ENCODE data around the gene ANKRD13A.
"Not testable (repeated sequence)": the region's sequence is repeated elsewhere in the genome, so short reads cannot be mapped to it uniquely, and the experiment has no call there.

ANKRD13A gene

DNA sequence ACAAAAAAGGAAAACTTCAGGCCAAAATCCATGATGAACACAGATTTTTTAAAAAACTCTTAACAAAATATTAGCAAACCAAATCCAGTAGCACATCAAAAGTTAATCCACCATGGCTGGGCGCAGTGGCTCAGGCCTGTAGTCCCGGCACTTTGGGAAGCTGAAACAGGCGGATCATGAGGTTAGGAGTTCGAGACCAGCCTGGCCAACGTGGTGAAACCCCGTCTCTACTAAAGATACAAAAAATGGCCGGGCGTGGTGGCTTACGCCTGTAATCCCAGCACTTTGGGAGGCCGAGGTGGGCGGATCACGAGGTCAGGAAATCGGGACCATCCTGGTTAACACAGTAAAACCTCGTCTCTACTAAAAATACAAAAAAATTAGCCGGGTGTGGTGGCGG, 13.0 kb upstream of the ANKRD13A start:
- DNase-seq: not testable (repeated sequence)

DNA sequence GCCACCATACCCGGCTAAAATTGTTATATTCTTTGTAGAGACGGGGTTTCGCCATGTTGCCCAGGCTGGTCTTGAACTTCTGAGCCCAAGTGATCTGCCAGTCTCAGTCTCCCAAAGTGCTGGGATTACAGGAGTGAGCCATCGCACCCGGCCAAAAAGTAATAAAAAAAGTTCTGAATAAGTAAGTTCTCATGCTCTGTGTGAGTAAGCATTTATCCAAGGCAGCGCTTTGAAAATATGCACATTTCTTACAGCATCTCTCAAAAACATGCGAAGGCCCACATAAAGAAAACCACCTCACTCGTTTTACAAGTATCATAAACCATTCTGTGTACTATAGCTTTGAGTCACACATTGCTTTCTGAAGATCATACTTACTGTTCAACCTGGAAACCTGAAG, 11.6 kb upstream of the ANKRD13A start:
- no peak for DNase-seq

DNA sequence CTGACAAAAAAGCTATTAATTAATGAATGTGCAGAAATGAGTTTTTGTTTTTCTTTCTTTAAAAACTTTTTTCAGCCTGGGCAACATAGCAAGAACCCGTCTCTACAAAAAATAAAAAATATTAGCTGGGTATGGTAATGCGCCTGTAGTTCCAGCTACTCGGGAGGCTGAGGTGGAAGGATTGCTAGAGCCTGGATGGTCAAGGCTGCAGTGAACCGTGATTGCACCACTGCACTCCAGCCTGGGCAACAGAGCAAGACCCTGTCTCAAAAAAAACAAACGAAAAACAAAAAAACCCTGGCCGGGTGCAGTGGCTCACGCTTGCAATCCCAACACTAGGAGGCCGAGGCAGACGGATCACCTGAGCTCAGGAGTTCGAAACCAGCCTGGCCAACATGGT, 11.0 kb upstream of the ANKRD13A start:
- DNase-seq: no peak

DNA sequence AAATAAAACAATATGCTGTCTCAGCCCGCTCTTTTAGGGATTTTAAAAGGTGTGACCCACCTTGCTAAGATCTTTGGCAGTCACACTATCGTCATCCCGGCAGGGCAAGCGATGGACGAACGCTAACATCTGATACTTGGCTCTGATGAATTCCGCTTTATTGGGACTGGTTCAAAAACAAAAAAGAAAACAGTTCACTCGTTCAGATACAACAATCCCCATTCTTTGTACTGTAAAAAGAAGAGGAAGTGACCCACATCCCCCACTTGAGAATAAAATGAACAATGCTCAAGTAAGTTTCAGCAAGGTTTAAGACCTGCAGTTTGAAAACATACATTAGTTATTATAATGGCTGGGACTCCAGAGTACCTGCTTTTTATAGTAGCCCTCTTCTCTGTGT, 10.3 kb upstream of the ANKRD13A start:
- no peak for DNase-seq

DNA sequence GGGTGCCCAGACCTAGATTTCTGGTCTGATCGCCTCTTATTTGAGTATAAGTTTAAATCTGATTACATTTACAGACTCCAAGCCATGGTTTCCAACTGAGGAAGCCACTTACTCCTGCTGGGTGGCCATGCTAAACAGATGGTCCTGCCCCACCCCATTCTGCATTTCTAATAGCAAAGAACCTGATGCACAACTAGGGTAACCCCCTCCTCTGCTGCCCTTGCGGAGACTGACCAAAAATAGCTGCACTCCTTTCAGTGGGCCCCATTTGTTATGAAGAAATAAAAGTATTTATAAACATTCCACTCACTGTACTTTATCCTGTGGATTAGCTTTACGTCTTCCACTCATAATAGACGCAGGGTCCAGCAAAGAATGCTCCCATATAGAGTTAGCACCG, 9.8 kb upstream of the ANKRD13A start:
- DNase-seq: no peak

DNA sequence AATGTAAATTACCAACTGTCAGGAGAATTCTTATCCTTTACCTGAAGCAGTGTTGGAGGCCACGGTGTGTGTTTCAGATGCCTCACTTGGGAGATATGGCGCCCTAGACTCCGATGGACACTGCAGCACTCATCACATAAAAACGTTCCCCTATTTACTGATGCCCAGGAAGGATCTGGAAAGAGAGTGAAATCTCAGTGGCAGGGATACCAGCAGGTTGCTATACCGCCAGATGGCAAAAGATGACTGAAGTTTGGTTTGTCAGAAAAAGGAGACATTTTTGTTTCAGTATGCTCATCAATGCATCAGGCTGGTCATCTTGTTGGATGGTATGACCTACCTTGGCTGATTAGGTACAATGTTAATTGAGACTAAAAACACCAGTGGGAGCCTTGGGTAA, 7.6 kb upstream of the ANKRD13A start:
- no peak for DNase-seq

DNA sequence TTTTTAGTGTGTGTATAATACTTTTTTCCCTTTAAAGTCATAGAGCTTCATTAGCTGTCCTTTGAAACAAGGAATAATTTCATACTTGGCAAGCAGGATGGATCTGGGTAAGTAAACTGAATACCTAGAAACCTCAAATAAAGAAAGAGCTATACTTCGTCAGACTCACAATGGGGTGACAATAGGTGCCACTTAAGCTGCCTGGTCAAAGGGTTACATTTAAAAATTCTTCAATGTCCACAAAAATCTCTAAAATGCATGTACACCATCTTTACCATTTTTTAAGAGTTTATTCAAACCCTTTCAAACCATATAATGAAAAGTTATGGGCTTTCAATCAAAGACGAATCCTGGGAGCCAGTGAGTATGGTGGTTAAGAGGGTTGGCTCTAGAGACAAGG, 6.1 kb upstream of the ANKRD13A start:
- DNase-seq: no peak

DNA sequence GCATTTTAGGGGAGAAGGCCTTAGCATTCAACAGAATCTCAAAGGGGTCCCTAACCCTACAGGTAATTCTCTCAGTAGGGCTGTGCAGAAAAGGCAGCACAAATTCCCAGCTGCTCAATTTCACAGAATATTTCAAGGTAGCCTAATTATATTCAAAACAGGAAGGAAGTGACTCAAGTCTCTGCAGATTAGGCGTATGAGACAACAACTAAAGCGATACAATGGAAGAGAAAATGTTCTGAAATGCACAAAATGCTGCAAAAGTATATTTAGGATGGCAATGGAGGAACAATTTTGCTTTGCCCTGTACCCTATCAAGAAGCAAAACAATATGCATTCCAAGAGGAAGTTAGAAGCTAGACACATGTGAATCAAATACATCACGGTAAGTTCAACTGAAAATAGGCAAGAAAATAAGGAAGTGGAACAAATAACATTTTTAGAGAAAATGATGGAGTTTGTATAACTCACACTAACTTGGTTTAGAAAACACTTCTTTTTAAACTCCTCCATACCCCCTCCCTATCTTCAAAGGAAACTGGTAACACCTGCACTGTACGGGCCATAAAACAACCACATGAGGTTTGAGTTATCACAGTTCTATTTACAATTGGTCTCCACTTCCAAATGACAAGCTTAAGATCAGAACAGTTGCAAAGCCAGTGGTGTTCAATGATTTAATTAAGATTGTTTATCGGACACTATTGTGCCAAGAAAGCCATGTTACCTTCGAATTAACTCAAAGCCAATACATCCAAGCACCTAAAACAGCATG, 4.6 kb upstream of the ANKRD13A start:
- DNase-seq: no peak

DNA sequence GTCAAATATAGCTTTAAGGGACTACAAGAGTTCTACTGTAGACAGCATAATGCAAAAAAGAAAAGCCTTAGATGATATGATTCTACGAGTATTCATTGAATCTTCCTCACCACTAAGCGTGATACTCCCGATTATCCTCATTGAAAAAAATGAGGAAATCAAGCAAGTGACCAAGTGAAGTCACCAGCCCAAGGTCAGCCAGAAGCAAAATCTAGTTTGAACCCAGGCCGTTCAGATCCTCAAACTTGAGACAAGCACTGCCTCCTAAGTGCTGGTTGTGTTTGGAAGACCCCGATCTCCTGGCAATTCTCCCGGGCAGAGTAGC, 3.9 kb upstream of the ANKRD13A start:
- DNase-seq: no peak

DNA sequence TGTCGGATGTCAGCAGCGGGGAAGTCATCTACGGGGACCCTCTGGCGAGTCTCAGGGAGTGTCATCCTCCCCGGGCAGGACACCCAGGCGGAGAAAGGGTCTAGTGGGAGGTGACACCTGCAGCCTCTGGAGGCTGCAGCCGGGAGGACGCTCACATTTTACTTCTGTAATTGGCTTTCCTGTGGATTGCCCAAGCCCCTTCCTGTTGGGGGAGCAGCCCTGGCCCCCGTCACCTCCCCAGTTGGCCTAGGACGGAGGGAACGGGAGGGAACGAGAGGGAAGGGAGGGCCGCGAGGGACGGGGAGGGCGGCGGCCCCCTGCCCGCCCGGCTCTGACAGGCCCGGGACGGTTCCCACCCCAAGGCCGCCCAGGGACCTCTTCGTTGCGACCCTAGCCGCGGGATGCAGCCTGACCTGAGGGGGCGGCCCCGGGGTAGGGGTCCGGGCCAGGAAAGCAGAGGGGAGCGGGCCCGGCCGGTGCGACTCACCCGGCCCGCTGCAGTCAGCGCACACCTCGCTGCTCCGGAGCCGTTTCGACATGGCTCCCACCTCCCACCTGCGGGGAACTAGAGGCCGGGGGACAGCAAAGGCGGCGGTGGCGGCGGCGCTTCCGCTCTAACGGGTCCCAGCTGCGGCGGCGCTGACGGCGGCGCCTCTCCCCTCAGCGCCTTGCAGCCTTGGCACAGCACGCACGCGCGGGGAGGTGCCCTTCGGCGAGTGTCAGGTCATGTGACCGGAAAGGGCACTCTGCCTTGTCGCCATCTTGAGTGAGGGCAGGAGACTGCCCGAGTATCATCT, 3.3 kb upstream of the ANKRD13A start, which contains the start of gene GIT2:
Gene GIT2, minus strand, starts transcription at position 683 of the 797 bp plus-strand sequence. Its CDS starts 144 bp downstream, at position 539.
- DNase-seq: peak; percentile 91

DNA sequence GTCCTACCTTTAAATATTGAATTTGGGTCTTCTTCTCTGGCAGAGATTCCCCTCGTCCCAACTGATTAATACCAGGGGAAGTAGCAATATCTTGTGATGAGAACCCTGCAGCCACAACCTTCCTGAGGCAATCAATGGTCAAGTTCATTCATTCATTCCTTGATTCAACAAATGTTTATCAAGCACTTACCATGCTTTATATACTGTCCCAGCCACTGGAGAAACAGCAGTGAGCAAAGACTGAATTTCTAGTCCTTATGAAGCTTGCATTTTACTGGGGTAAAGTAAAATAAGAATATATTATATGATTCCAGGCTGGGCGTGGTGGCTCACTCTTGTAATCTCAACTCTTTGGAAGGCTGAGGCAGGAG, 2.8 kb upstream of the ANKRD13A start:
- DNase-seq: no peak

DNA sequence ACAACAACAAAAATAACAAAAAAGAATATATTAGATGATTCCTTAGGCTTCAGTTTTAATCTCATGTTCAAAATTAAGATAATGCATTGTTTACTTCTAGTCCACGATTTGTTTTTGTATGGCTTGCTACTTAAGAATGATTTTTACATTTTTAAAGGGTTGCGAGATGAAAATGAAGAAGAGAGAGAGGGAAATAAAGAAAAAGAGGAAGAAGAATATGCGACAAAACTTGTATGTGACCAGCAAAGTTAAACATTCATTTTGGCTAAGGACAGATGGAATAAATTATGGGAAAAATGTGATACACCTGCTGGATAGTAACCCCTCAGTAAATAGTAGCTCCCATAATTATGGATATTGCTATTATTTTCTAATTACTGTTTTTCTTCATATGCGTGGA, 1.8 kb upstream of the ANKRD13A start:
- DNase-seq: no peak

DNA sequence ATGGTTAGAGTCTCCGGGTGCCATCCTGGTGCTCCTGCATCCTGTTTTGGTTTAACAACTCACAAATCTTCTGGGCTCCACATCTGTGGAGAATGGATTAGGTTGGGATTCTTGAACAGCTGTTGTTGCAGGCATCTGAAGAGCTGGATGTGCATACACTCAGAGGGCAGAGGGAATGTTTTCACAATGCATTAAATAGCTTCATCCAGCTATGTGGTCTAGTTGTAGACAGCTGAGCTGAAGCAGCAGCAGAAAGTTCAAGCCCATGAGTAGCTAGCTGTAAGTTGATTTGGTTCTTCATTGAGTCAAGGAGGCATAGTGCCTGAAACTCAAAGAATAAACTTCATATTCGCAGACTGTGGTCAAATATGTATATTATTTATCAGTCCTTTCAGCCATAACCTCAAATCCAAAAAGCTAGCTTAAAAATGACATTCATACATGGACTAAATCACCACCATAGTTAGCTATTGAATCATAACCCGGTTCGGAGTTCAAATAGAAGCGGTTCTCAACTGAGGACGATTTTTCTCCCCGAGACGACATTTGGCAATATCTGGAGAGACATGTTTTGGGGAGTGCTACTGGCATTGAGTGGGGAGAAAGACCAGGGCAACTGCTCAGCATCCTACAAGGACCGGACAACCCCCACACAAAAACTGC, 858 bp upstream of the ANKRD13A start:
- DNase-seq: no peak

DNA sequence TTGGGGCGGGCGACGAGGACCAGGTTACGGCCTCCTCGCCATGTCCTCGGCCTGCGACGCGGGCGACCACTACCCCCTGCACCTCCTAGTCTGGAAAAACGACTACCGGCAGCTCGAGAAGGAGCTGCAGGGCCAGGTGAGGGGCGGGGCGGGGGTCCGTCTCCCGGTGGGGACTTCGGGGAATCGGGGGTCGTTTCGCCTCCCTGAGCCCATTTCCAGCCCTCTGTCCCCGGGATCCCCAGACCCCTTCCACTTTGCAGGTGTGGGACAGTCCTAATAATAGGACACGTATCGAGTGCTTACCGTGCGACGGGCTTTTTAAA, 380 bp downstream of the ANKRD13A start:
- no peak for DNase-seq

DNA sequence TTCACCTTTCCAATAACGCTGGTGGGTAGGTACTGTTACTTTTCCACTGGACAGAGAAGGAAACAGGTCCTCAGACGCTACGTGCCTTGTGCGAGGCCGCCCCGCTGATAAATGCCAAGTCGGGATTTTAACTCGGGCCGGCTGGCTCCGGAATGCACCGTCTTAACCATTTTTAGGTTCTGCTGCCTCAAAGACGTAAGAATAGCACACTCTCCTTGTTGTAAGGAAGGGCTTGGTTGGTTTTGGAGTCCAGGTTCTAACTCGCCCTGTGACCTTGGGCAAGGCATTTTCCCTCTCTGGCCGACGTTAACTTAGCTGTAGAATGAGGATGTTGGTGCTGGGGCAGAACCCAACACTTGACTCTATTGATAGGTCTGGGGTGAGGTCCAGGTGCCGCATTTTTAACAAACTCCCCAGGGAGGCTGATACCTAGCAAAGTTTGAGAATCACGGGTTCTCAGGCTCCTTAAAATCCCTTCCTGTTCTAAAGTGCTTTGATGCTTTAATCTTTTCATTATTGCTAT, 814 bp downstream of the ANKRD13A start:
- no peak for DNase-seq

DNA sequence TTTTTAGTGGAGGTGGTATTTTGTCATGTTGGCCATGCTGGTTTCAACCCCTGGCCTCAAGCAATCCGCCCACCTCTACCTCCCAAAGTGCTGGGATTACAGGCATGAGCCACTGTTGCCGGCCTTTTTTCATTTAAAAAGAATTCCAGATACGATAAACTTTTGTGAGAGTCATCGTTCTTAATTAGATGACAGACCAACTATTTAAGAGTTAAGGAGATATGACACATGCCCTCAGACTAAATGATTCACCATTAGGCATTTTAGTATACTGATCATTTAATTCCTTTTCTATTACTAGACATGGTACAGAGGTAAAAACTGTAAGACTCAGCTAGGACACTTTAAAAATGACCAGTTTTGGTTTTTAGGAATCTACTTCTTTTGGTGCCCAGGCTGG, 2.4 kb downstream of the ANKRD13A start:
- peak; percentile 72 for DNase-seq

DNA sequence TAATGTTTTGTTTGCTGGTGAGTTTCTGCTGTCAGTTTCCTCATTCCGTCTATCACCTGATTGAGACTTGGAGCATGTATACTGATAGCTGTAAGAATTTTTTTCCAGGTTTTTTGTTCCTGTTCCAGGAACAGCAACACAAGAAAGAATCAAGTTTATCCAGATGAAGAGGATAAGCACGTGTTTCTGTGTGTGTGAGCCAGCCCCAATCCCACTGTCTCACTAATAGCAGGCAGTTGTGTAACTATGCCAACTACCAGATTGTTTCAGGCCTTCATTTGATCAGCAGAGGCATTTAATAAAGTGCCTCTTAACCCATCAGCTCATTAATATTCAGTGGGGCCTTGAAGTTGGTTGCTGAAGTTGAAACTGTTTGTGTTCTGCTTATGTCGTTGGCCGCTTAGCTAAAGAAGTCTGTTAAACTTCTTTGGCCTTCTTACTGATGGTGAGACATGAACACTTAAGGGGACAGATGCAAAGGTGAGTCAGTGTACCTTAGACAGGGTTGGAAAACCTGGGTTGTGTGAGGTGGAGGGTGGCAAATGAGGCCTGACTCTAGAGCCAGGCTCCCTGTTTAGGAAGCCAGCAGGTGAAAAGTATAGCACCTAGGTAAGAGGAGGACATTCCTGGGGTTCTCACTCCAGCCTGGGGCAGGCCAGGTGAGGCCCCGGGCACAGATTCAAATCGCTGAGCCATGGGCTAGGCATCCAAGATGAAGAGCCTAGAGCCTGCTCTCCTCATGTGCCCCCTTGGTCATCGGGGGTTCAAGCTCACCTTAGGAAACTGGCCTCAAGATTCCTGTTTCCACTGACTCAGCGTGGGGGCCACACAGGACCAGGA, 3.7 kb downstream of the ANKRD13A start:
- DNase-seq: peak; percentile 12

DNA sequence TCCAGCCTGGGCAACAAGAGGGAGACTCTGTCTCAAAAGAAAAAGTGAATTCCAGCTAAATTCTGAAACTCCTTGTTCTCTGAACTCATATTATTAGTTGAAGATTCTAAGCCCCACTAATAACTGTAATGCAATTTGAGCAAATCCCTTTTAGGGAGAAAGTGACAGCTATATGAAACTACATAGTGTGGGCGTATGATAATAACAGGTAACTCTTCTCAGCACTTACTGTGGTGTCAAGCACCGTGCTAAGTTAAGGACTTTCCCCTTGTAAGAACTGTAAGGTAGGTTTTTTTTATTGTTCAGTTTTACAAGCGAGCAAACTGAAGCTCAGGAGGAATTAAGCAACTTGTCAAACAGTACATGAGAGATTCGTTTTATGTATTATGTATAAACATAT, 5.4 kb downstream of the ANKRD13A start:
- DNase-seq: no peak

DNA sequence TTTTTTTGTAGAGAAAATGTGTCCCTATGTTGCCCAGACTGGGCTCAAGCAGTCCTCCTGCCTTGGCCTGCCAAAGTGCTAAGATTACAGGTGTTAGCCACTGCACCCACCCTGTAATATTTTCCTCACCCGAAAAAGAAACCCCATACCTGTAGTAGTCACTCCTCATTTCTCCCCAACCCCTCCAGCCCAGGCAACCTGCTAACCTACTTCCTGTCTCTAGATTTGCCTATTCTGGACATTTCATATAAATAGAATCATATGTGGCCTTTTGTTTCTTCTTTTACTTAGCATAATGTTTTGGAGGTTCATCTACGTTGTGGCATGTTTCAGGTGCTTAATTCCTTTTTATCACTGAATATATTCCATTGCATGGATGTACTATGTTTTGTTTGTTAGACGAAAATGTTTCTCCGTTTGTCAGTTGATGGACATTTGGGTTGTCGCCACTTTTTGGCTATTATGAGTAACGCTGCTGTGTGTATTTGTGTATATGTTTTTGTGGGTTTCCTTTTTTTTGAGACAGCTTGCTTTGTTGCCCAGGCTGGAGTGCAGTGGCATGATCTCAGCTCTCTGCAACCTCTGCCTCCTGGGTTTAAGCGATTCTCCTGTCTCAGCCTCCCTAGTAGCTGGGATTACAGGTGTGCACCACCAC, 6.2 kb downstream of the ANKRD13A start:
- no peak for DNase-seq

DNA sequence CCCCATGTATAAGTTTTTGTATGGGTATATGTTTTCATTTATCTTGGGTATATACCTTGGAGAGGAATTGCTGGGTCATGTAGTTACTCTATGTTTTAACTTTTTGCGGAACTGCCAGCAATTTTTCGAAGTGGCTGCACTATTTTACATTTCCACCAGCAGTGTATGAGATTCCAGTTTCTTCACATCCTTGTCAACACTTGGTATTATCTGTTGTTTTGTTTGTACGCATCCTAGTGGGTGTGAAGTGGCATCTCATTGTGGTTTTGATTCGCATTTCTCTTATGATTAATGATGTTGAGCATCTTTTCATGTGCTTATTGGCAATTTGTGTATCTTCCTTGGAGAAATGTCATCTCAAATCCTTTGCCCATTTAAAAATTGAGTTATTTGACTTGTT, 6.9 kb downstream of the ANKRD13A start:
- no peak for DNase-seq

DNA sequence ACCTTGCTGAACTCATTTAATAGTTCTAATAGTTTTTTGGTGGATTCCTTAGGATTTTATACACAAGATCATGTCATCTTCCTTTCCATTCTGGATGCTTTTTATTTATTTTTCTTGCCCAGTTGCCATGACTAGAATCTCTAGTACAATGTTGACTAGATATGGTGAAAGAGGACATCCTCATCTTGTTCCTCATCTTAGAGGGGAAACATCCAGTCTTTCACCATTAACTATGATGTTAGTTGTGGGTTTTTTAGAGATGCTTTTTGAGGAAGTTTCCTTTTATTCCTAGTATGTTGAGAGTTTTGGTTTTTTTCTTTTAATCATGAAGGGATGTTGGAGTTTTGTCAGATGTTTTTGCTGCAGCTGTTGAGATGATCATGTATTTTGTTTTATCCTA, 8.7 kb downstream of the ANKRD13A start:
- DNase-seq: no peak

DNA sequence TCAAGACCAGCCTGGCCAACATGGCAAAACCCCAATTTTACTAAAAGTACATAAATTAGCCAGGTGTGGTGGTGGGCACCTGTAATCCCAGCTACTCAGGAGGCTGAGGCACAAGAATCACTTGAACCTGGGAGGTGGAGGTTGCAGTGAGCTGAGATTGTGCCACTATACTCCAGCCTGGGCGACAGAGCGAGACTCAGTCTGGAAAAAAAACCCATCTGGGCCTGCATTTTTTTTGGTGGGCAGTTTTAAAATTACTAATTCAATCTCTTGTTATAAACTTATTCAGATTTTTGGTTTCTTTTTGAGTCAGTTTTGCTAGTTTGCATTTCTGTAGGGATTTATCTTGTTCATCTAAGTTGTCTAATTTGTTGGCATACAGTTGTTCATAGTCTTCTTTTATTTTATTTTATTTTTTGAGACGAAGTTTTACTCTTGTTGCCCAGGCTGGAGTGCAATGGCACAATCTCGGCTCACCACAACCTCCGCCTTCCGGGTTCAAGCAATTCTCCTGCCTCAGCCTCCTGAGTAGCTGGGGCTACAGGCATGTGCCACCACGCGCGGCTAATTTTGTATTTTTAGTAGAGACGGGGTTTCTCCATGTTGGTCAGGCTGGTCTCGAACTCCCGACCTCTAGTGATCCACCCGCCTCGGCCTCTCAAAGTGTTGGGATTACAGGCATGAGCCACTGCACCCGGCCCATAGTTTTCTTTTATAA, 9.6 kb downstream of the ANKRD13A start:
- DNase-seq: not testable (repeated sequence)
